ENCODE results near the gene PKHD1.

GRCh38 chr6:52049252-52050050, 38.0 kb downstream of the PKHD1 start:
- TF ChIP-seq, protein P1, sequence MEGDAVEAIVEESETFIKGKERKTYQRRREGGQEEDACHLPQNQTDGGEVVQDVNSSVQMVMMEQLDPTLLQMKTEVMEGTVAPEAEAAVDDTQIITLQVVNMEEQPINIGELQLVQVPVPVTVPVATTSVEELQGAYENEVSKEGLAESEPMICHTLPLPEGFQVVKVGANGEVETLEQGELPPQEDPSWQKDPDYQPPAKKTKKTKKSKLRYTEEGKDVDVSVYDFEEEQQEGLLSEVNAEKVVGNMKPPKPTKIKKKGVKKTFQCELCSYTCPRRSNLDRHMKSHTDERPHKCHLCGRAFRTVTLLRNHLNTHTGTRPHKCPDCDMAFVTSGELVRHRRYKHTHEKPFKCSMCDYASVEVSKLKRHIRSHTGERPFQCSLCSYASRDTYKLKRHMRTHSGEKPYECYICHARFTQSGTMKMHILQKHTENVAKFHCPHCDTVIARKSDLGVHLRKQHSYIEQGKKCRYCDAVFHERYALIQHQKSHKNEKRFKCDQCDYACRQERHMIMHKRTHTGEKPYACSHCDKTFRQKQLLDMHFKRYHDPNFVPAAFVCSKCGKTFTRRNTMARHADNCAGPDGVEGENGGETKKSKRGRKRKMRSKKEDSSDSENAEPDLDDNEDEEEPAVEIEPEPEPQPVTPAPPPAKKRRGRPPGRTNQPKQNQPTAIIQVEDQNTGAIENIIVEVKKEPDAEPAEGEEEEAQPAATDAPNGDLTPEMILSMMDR (conservative IDR thresholded peaks at IDR 0.05; ENCODE audit: low read depth, low read length) = peak; percentile 83
- TF ChIP-seq EZH2 (IDR thresholded peaks at IDR 0.05; ENCODE audit: borderline replicate concordance, low read depth, low read length, poor library complexity, severe bottlenecking) = no peak
